Ovary (tissue), 3 donors: ENCODE measurements around the gene ROS1.

ENCODE experiments used
- CTCF ChIP-seq, 3 donors: fragments of 450-650 bp in 2 of 3; fragments of 200-600 bp in 1 of 3; IDR thresholded peaks; one replicate each; pipeline versions ENCODE4 v1.5.1 to v1.8.0; 2016 to 2022; ENCODE audit warnings: antibody characterized with exemption in 3 of 3, mild to moderate bottlenecking in 1 of 3
- POLR2A ChIP-seq: fragments of 450-650 bp; IDR thresholded peaks from one replicate; pipeline ENCODE4 v1.6.1; 2017; ENCODE audit warnings: antibody characterized with exemption, mild to moderate bottlenecking, moderate library complexity
- donor health status: DM: no; HTN: no; CAD: no.

- no peak for TF ChIP-seq CTCF (IDR thresholded peaks at IDR 0.05)
- TF ChIP-seq POLR2A = no peak
Observed at GRCh38 chr6:117448732-117449485, 23.2 kb upstream of the ROS1 start.
